ENCODE data around the gene TDRD9.

GRCh38 chr14:103994535-103995184 lies 66.4 kb downstream of the TDRD9 start:
- TF ChIP-seq POLR2A (IDR thresholded peaks at IDR 0.05; ENCODE audit: low read depth, low read length) (no peak), POLR2AphosphoS5 (IDR thresholded peaks at IDR 0.05; ENCODE audit: low read depth, low read length) (no peak), TAF1 (IDR thresholded peaks at IDR 0.05; ENCODE audit: borderline replicate concordance, low read depth, low read length) (no peak)

Data from GM12892 (cell line).